Type B pancreatic cell (in vitro differentiated cells): ENCODE results near the gene FSD1L. TPM values are rescaled to one million over a fixed set of nuclear protein-coding genes. Genes with fewer than 3 reads are reported as not detected.

Experiments
- DNase-seq: peaks from one replicate; pipeline ENCODE4 v3.0.0; 2021; ENCODE audit warnings: mixed read lengths; ENCODE audit not compliant: unreplicated experiment; ENCODE audit errors: extremely low spot score
- H3K27ac Mint-ChIP-seq: 2 replicates; pipeline ENCODE4 v1.8.0; 2021; ENCODE audit warnings: mild to moderate bottlenecking, mixed read lengths
- H3K27me3 Mint-ChIP-seq: 2 replicates; pipeline ENCODE4 v1.8.0; 2021; ENCODE audit warnings: mixed read lengths
- H3K36me3 Mint-ChIP-seq: 2 replicates; pipeline ENCODE4 v1.8.0; 2021; ENCODE audit warnings: mixed read lengths
- H3K4me1 Mint-ChIP-seq: one replicate; pipeline ENCODE4 v1.8.0; 2021; ENCODE audit warnings: mixed read lengths; ENCODE audit not compliant: unreplicated experiment
- H3K4me3 Mint-ChIP-seq: 2 replicates; pipeline ENCODE4 v1.8.0; 2021; ENCODE audit warnings: mild to moderate bottlenecking, mixed read lengths
- H3K9me3 Mint-ChIP-seq: 2 replicates; pipeline ENCODE4 v1.8.0; 2021; ENCODE audit warnings: mixed read lengths
- CTCF ChIP-seq: fragments of 200-600 bp; sonication (generic); conservative IDR thresholded peaks from 2 replicates; pipeline ENCODE4 v1.5.0; 2021; ENCODE audit warnings: antibody characterized with exemption, mild to moderate bottlenecking
- total RNA-seq: library from RNA; stranded (reverse); gene quantifications from 2 replicates; pipeline ENCODE4 v1.2.1, GENCODE V29; 2021; ENCODE audit warnings: low replicate concordance

FSD1L gene
- total RNA-seq, 1 donor from 2014 or later: 11.6 TPM

- no peak for TF ChIP-seq CTCF
- H3K9me3 Mint-ChIP-seq: peaks cover 4% of the 10 kb centered on the region
- no peak overlapping the region for H3K4me3 Mint-ChIP-seq
- no peak for DNase-seq
- no peaks in the 10 kb centered on the region for H3K27me3 Mint-ChIP-seq
- H3K27ac Mint-ChIP-seq: no peak overlapping the region
- H3K36me3 Mint-ChIP-seq: peaks cover 7% of the 10 kb centered on the region
- peaks cover 43% of the 10 kb centered on the region for H3K4me1 Mint-ChIP-seq
These were observed 4.4 kb downstream of the FSD1L start for GRCh38 chr9:105452185-105452584.

- DNase-seq: no peak
- no peak overlapping the region for H3K27ac Mint-ChIP-seq
- peaks cover 4% of the 10 kb centered on the region for H3K9me3 Mint-ChIP-seq
- H3K36me3 Mint-ChIP-seq: peaks cover 12% of the 10 kb centered on the region
- TF ChIP-seq CTCF: no peak
- H3K27me3 Mint-ChIP-seq: no peaks in the 10 kb centered on the region
- H3K4me3 Mint-ChIP-seq: no peak overlapping the region
- peaks cover 43% of the 10 kb centered on the region for H3K4me1 Mint-ChIP-seq
These were observed 8.1 kb downstream of the FSD1L start for GRCh38 chr9:105455836-105456475.

- DNase-seq: no peak
- H3K4me1 Mint-ChIP-seq: peaks cover 37% of the 10 kb centered on the region
- H3K27ac Mint-ChIP-seq: no peak overlapping the region
These were observed 9.9 kb downstream of the FSD1L start for GRCh38 chr9:105457560-105458294.

GRCh38 chr9:105458404-105458803, 10.6 kb downstream of the FSD1L start:
- H3K27ac Mint-ChIP-seq: no peak overlapping the region
- peaks cover 4% of the 10 kb centered on the region for H3K9me3 Mint-ChIP-seq
- peaks cover 9% of the 10 kb centered on the region for H3K36me3 Mint-ChIP-seq
- H3K4me3 Mint-ChIP-seq: no peak overlapping the region
- no peak for TF ChIP-seq CTCF
- peaks cover 37% of the 10 kb centered on the region for H3K4me1 Mint-ChIP-seq
- DNase-seq: no peak
- no peaks in the 10 kb centered on the region for H3K27me3 Mint-ChIP-seq

More at GRCh38 chr9:105457560-105458294, 9.9 kb downstream of the FSD1L start:
- H3K4me3 Mint-ChIP-seq: no peak overlapping the region
- H3K36me3 Mint-ChIP-seq: peaks cover 9% of the 10 kb centered on the region
- H3K27me3 Mint-ChIP-seq: no peaks in the 10 kb centered on the region
- TF ChIP-seq CTCF: no peak
- H3K9me3 Mint-ChIP-seq: peaks cover 4% of the 10 kb centered on the region

- Mint-ChIP-seq H3K27ac (no peak overlapping the region), H3K4me3 (no peak overlapping the region), H3K9me3 (peaks cover 7% of the 10 kb centered on the region), H3K4me1 (peaks cover 37% of the 10 kb centered on the region), H3K27me3 (no peaks in the 10 kb centered on the region), H3K36me3 (peaks cover 9% of the 10 kb centered on the region)
- no peak for DNase-seq
- TF ChIP-seq CTCF: no peak
These were observed 11.5 kb downstream of the FSD1L start for GRCh38 chr9:105459336-105459735.
